AG10803 (cell line): ENCODE results near the gene CTDP1.

ENCODE experiments used
- DNase-seq: peaks from one replicate; pipeline ENCODE4 v3.0.0; 2010; ENCODE audit warnings: low read depth
- H3K4me3 ChIP-seq: 2 replicates; pipeline ENCODE4 v1.5.1; 2011; ENCODE audit warnings: mild to moderate bottlenecking, low read length, control low read depth
- CTCF ChIP-seq: conservative IDR thresholded peaks from 2 replicates; pipeline ENCODE4 v1.5.1; 2011; ENCODE audit warnings: mild to moderate bottlenecking, low read length, control low read depth, inconsistent platforms

The CTDP1 gene

GRCh38 chr18:79735071-79735980, 55.7 kb downstream of the CTDP1 start:
- H3K4me3 ChIP-seq = no peak overlapping the region
- no peak for TF ChIP-seq CTCF
- DNase-seq = no peak

- H3K4me3 ChIP-seq = no peak overlapping the region
- TF ChIP-seq CTCF = no peak
- no peak for DNase-seq
Measured at GRCh38 chr18:79736230-79736629, 56.6 kb downstream of the CTDP1 start.

- DNase-seq = no peak
- TF ChIP-seq CTCF = no peak
- no peak overlapping the region for H3K4me3 ChIP-seq
Measured at GRCh38 chr18:79736846-79737245, 57.2 kb downstream of the CTDP1 start.

GRCh38 chr18:79737426-79737825, 57.8 kb downstream of the CTDP1 start:
- no peak for TF ChIP-seq CTCF
- no peak for DNase-seq
- H3K4me3 ChIP-seq = no peak overlapping the region

GRCh38 chr18:79738041-79738461, 58.4 kb downstream of the CTDP1 start:
- DNase-seq = no peak
- TF ChIP-seq CTCF = no peak

GRCh38 chr18:79738581-79739439, 59.2 kb downstream of the CTDP1 start:
- DNase-seq = peak; percentile 74
- TF ChIP-seq CTCF = no peak
- no peak overlapping the region for H3K4me3 ChIP-seq

More at GRCh38 chr18:79738041-79738461, 58.4 kb downstream of the CTDP1 start:
- H3K4me3 ChIP-seq = no peak overlapping the region
